Stomach (tissue), 9 donors: ENCODE results near the gene TLNRD1. TPM values are rescaled to one million over a fixed set of nuclear protein-coding genes. Genes with fewer than 3 reads are reported as not detected.
"Not testable (repeated sequence)": the region's sequence is repeated elsewhere in the genome, so short reads cannot be mapped to it uniquely, and the experiment has no call there.

ENCODE experiments used
- DNase-seq, 2 donors: peaks; one replicate each; pipeline versions ENCODE4 v3.0.0 to v3.0.0-alpha.2; 2013 to 2019
- H3K27ac ChIP-seq, 5 donors: fragments of 200-600 bp in 4 of 5; sonication (generic) in 4 of 5; one replicate each; pipeline ENCODE4 v1.5.1; 2013 to 2019; ENCODE audit warnings: mild to moderate bottlenecking in 1 of 5, moderate library complexity in 1 of 5
- H3K27me3 ChIP-seq, 3 donors: fragments of 200-600 bp; sonication (generic); one replicate each; pipeline ENCODE4 v1.5.1; 2017 to 2019; ENCODE audit warnings: mixed run types in 1 of 3
- H3K36me3 ChIP-seq, 4 donors: fragments of 200-600 bp; sonication (generic); 1 replicate in 3 of 4; 2 replicates in 1 of 4; pipeline ENCODE4 v1.5.1; 2016 to 2019
- H3K4me1 ChIP-seq, 4 donors: fragments of 200-600 bp; sonication (generic); one replicate each; pipeline ENCODE4 v1.5.1; 2016 to 2019
- H3K4me3 ChIP-seq, 4 donors: fragments of 200-600 bp; sonication (generic) in 3 of 4; one replicate each; pipeline ENCODE4 v1.5.1; 2016 to 2019; ENCODE audit warnings: mild to moderate bottlenecking in 1 of 4
- H3K9me3 ChIP-seq, 4 donors: fragments of 200-600 bp; sonication (generic); one replicate each; pipeline ENCODE4 v1.5.1; 2016 to 2019
- EP300 ChIP-seq: sonication (generic); formaldehyde crosslinking; IDR thresholded peaks from one replicate; pipeline ENCODE4 v1.6.1; 2017; ENCODE audit warnings: antibody characterized with exemption
- POLR2A ChIP-seq, 4 donors: fragments of 450-650 bp; IDR thresholded peaks; one replicate each; pipeline ENCODE4 v1.6.1; 2016; ENCODE audit warnings: antibody characterized with exemption in 4 of 4, control low read depth in 2 of 4, mild to moderate bottlenecking in 1 of 4, moderate library complexity in 1 of 4
- POLR2AphosphoS5 ChIP-seq, 3 donors: sonication (generic); formaldehyde crosslinking; IDR thresholded peaks; one replicate each; pipeline ENCODE4 v1.6.1; 2016; ENCODE audit warnings: antibody characterized with exemption in 3 of 3
- WGBS, 5 donors: extraction: QIAGEN DNeasy Blood & Tissue Kit in 3 of 5; methylation state at CpG; one replicate each; pipeline versions ENCODE4 v1.1.5 to v1.1.7; 2013 to 2018; 5-methylcytosine and 5-hydroxymethylcytosine counted together
- intact Hi-C: fragments of 100-400 bp; cut with DNase I; formaldehyde crosslinking; loops from one replicate; pipeline ENCODE4 v1.15.1; 2023; ENCODE audit warnings: low total_unique reads
- polyA plus RNA-seq, 3 donors: library from polyadenylated mRNA; stranded (reverse); fragments of 200-250 nt; gene quantifications; one replicate each; pipeline ENCODE4 v1.2.3, GENCODE V29; 2013
- total RNA-seq, 5 donors: library from RNA; depleted of rRNA; stranded (reverse); fragments of >200 nt; gene quantifications; one replicate each; pipeline versions ENCODE4 v1.1.0 to v1.2.3, GENCODE V29; 2014 to 2016
- TF ChIP-seq, protein P1 (sequence below), 7 experiments: fragments of 450-650 bp in 4 of 7; fragments of 200-600 bp in 3 of 7; sonication (generic) in 3 of 7; IDR thresholded peaks; one replicate each; pipeline ENCODE4 v1.5.1; 2016 to 2019; ENCODE audit warnings: antibody characterized with exemption in 7 of 7, control low read depth in 2 of 7, mild to moderate bottlenecking in 1 of 7
- donor health status: healthy with polysubstance abuse.
- donor health status: Bipolar disorder and iron deficiency.
- donor health status: healthy.

The TLNRD1 gene
- total and polyA plus RNA-seq, 8 donors: 1.8 to 88.3 (median 10.0) TPM

DNA sequence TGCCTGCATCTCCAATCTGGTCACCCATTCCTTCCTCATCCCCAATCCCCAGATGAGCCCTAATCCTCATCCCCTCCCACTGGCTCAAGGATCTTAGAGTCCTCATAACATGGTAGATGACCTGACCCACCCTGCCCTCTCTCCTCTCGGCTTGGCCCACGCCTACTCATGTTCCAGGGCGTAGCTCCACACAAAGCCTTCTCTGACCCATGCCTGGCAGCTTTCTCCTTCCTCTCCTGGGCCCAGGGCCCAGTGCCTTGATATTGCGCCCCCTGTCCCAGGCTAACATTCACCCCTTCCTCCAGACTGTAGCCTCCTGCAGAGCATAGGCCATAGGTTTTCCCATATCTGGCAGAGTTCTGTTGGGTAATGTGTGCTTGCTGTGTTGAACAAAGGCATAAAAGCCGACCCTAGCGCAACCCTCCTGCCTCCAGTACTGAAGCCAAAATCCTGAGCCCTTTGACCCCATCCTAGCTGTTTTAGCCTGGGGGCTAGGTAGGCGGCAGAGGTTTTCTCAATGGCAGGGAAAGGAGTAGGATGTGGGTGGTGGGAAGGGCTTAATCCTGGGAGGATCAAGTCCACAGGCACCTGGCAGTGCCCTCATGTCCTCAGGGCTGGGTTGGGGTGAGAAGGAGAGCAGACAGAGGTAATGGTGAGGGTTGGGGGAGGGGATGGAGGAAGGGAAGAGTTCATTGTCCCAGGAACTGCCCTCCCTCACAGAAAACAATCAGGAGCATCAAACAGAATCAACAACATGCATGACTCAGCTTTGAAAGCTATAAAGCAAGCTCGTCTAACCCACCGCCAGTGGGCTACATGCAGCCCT lies 46.6 kb upstream of the TLNRD1 start:
- Histone ChIP-seq H3K27me3 (no peaks in the 10 kb centered on the region), H3K9me3 (no peaks in the 10 kb centered on the region), H3K36me3 (peaks cover 8 to 51% (median 45%) of the 10 kb centered on the region in 4 donors), H3K4me3 (no peak overlapping the region), H3K4me1 (peaks cover 0 to 3% (median 0%) of the 10 kb centered on the region in 4 donors), H3K27ac (no peak overlapping the region)
- intact Hi-C loops: no loop called here
- TF ChIP-seq, protein P1, sequence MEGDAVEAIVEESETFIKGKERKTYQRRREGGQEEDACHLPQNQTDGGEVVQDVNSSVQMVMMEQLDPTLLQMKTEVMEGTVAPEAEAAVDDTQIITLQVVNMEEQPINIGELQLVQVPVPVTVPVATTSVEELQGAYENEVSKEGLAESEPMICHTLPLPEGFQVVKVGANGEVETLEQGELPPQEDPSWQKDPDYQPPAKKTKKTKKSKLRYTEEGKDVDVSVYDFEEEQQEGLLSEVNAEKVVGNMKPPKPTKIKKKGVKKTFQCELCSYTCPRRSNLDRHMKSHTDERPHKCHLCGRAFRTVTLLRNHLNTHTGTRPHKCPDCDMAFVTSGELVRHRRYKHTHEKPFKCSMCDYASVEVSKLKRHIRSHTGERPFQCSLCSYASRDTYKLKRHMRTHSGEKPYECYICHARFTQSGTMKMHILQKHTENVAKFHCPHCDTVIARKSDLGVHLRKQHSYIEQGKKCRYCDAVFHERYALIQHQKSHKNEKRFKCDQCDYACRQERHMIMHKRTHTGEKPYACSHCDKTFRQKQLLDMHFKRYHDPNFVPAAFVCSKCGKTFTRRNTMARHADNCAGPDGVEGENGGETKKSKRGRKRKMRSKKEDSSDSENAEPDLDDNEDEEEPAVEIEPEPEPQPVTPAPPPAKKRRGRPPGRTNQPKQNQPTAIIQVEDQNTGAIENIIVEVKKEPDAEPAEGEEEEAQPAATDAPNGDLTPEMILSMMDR (IDR thresholded peaks at IDR 0.05): no peak
- TF ChIP-seq EP300: no peak
- TF ChIP-seq POLR2A (IDR thresholded peaks at IDR 0.05): no peak
- TF ChIP-seq POLR2AphosphoS5 (IDR thresholded peaks at IDR 0.05): no peak
- DNase-seq: no peak
- 78 to 94% (median 93%) methylated on average over 9 of the region's 9 CpGs for WGBS, 5 donors

DNA sequence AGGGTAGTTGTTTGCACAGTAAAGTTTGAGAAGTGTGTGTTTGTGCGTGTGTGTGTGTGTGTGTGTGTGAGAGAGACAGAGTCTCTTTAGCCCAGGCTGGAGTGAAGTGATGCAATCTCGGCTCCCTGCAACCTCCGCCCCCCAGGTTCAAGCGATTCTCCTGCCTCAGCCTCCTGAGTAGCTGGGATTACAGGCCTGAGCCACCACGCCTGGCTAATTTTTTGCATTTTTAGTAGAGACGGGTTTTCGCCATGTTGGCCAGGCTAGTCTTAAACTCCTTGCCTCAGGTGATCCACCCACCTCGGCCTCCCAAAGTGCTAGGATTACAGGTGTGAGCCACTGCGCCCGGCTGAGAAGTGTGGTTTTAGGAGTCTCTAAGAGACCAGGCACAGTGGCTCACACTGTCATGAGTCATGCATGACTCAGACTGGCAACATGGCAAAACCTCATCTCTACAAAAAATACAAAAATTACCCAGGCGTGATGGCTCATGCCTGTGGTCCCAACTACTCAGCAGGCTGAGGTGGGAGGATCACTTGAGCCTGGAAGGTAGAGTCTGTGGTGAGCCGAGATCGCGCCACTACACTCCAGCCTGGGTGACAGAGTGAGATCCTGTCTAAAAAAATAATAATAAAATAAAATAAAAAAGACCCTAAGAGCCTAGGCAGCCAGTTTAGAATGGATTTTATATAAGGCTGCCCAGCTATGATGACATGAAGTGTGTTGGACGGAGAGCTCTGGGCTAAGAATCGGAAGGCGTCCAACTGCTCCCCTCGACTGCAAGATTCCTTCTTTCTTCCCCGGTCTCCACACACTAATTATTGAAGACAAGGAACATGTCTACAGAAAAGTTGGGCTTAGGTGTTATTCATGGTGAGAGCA lies 44.9 kb upstream of the TLNRD1 start:
- DNase-seq, H3K27ac ChIP-seq, H3K4me3 ChIP-seq, H3K9me3 ChIP-seq, H3K27me3 ChIP-seq, intact Hi-C loops, H3K4me1 ChIP-seq: not testable (repeated sequence)
- peaks cover 2 to 45% (median 40%) of the 10 kb centered on the region in 4 donors for H3K36me3 ChIP-seq
- WGBS, 5 donors: 85 to 94% (median 91%) methylated on average over 19 of the region's 19 CpGs

DNA sequence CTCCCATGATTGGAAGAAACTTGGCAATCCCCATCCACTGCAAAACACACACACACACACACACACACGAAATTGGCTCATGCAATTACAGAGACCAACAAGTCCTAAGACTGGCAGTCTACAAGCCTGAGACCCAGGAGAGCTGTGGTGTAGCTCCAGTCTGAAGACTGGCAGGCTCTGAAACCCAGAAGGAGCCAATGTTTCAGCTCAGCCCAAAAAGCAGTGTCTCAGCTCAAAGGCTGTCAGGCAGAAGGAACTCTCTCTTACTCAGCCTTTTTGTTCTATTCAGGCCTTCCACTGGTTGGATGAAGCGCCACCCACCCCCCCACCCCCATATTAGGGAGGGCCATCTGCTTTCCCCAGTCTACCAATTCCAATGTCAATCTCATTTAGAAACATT lies 43.2 kb upstream of the TLNRD1 start:
- 78 to 86% (median 80%) methylated on average over 2 of the region's 2 CpGs for WGBS, 5 donors
- TF ChIP-seq POLR2A (IDR thresholded peaks at IDR 0.05) (no peak), EP300 (no peak), POLR2AphosphoS5 (IDR thresholded peaks at IDR 0.05) (no peak)
- TF ChIP-seq, protein P1 (IDR thresholded peaks at IDR 0.05): no peak
- intact Hi-C loops: no loop called here

DNA sequence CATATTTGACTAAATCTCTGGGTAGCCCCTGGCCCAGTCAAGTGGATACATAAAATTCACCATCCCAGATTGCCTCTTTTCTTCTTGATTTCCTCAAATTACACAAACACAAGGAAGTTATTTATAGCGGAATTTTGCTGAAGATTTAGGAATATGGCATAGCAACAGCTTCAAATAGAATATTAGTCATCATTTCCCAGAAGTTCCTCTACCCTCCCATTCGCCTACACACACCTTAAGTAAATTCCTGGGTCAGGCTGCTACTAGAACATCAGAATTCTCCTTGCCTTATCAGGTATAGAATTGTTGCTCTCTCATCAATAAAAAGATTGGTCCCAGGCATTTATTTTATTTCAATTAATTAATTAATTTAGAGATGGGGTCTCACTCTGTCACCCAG lies 42.7 kb upstream of the TLNRD1 start:
- WGBS, 5 donors: 87 to 99% (median 92%) methylated on average over 2 of the region's 2 CpGs

More for the DNA sequence above, 43.2 kb upstream of the TLNRD1 start:
- no peaks in the 10 kb centered on the region for H3K27me3 ChIP-seq
- H3K27ac ChIP-seq: no peak overlapping the region
- DNase-seq: no peak
- H3K4me3 ChIP-seq: no peak overlapping the region
- H3K4me1 ChIP-seq: peaks cover 0 to 3% (median 0%) of the 10 kb centered on the region in 4 donors
- H3K36me3 ChIP-seq: peaks cover 0 to 31% (median 22%) of the 10 kb centered on the region in 4 donors
- H3K9me3 ChIP-seq: no peaks in the 10 kb centered on the region

More for the DNA sequence above, 42.7 kb upstream of the TLNRD1 start:
- H3K4me1 ChIP-seq: peaks cover 0 to 3% (median 0%) of the 10 kb centered on the region in 4 donors
- no peak overlapping the region for H3K4me3 ChIP-seq
- no peak overlapping the region for H3K27ac ChIP-seq
- H3K36me3 ChIP-seq: peaks cover 0 to 26% (median 21%) of the 10 kb centered on the region in 4 donors
- intact Hi-C loops: no loop called here
- H3K9me3 ChIP-seq: no peaks in the 10 kb centered on the region
- H3K27me3 ChIP-seq: no peaks in the 10 kb centered on the region
- DNase-seq: no peak
- no peak for TF ChIP-seq EP300
- TF ChIP-seq, protein P1 (IDR thresholded peaks at IDR 0.05): no peak
